Jurkat, Clone E6-1 (cell line): ENCODE data around the gene HBM.
"Not testable (repeated sequence)": the region's sequence is repeated elsewhere in the genome, so short reads cannot be mapped to it uniquely, and the experiment has no call there.

ENCODE experiments used
- DNase-seq: peaks from one replicate; pipeline ENCODE4 v3.0.0-alpha.2; 2011; ENCODE audit warnings: low read depth, low spot score
- H3K4me3 ChIP-seq: 2 replicates; pipeline ENCODE4 v1.5.1; 2011; ENCODE audit warnings: mild to moderate bottlenecking, low read length, control low read depth, moderate library complexity

Gene HBM

DNA sequence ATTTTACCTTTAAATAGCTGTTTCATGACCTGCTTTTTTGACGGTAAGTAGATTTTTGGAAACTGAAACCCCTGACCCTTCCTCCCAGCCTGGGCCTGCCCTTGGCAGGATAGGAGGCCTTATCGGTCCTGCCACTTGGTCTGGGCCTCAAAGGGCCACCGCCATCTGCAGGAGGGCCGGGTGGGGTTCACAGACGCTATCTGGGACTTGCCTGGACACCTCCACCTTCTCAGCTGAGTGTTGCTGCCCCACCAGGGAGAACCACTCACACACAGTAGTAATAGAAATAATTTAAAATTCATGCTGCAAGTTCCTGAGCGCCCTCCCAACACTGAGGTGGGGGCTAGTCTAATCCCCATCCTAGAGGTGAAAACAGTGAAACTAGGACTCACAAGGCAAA lies 22.7 kb upstream of the HBM start:
- no peak for DNase-seq
- H3K4me3 ChIP-seq, result no peak overlapping the region

DNA sequence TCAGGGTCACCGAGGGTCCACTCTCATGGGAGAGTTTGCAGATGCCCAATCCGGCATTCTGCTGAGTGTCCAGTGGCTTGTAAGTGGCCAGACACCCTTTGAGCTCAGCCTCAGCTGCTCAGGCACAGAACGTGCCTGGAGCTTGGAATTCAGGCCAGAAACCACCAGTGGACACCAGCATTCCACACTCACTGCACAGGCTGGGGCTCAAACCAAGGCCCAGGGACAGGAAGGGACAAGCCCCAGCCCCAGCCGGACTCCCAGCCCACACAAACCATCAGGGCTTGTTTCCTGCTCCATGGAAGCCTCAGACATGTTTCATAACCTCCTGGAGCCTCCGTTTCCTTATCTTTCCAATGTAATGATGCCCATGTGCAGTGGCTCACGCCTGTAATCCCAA lies 22.3 kb upstream of the HBM start:
- no peak overlapping the region for H3K4me3 ChIP-seq
- DNase-seq, result no peak

DNA sequence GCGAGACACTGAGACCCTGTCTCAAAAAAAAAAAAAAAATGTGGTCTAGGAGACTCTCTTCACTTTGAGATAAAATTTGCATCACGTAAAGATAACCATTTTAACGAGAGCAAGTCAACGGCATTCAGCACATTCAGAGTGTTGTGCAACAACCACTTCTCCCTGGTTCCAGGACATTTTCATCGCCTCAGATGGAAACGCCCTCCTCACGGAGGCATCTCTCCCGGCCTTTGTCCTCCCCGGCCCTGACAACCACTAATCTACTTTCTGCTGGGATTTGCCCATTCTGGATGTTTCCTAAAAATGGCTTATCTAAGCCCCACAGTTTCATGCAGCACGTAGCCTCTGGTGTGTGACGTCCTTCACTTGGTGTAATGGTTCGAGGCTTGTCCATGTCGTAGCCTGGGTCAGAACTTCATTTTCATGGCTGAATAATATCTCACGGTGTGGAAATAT lies 21.0 kb upstream of the HBM start:
- no peak overlapping the region for H3K4me3 ChIP-seq
- no peak for DNase-seq

DNA sequence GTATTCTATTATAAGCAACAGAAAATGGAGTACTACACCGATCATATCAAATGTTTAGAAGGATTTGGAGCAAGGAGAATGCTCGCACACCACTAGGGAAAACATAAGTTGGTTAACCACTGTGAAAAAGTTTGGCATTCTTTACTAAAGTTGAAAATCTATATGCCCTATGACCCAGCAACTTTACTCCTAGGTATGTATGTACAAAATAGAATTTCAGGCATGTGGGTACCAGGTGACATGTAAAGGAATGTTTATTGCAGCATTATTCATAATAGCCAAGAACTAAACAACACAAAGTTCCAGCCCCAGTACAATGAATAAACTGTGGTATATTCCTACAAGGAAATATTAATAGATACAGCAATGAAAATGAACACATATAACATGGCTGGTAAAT lies 19.1 kb upstream of the HBM start:
- no peak for DNase-seq
- no peak overlapping the region for H3K4me3 ChIP-seq

DNA sequence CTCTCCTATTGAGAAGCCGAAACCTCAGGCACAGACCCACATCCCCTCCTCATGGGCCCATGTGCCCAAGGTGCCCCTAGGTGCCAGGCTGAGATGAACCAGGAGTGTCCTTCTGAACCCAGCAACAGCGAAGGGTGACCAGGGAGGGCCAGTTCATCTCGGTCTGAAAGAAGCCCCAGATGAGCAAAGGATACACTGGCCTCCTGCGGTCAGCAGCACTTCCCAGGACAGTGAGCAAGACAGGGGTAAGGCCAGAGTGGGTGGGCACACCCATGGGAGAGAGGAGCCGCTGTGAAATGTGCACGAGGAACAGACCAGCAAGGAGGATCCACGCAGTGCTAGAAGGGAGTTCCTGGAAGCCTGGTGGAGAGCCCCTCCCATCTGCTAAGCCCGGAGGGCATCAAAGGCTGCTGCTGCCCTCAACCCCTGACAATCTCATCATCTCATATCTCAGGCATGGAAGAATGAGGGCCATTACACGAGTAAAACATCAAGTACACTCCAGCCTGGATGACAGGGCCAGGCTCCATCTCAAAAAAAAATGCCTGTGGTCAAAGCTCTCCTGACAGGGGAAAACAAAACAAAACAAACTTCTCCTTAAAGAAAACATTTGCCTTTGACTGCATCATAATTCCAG lies 16.6 kb upstream of the HBM start:
- no peak for DNase-seq
- no peak overlapping the region for H3K4me3 ChIP-seq

DNA sequence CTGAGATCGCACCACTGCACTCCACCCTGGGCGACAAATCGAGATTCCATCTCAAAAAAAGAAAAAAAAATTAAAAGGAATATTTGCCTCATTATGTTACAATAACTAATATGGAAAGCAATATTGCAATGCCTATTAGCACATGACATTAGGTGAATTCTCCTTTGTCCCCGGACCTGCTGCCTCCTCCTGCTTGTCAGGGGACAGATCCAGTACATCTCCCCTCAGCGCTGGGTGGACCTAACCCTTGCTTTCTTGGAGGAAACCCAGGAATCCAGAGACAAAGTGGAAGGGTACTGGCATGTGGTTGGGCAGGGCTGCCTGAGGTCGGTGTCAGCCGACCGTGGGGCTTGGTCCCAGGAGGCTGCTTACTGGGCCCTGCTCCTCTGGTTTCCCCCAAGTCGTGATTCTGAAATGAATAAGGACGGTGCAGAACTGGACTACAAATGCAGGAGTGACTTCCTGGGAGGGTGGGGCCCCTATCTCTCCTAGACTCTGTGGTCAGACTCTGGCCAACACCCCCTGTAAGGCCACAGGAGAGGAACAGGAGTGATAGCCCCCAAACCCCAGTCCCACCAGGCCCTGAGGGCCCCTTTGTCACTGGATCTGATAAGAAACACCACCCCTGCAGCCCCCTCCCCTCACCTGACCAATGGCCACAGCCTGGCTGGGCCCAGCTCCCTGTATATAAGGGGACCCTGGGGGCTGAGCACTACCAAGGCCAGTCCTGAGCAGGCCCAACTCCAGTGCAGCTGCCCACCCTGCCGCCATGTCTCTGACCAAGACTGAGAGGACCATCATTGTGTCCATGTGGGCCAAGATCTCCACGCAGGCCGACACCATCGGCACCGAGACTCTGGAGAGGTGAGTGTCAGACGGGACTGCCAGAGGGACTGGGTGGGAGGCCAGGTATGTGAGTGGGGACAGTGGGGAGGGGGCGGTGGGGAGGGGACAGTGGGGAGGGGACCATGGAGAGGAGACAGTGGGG lies 13.3 kb upstream of the HBM start, which contains the start of gene HBZ:
HBZ (plus strand) TSS at position 504 of the 988 bp plus-strand sequence; CDS start at position 770, 266 bp downstream.
- DNase-seq, result no peak
- H3K4me3 ChIP-seq, result no peak within 1 kb of the TSS

DNA sequence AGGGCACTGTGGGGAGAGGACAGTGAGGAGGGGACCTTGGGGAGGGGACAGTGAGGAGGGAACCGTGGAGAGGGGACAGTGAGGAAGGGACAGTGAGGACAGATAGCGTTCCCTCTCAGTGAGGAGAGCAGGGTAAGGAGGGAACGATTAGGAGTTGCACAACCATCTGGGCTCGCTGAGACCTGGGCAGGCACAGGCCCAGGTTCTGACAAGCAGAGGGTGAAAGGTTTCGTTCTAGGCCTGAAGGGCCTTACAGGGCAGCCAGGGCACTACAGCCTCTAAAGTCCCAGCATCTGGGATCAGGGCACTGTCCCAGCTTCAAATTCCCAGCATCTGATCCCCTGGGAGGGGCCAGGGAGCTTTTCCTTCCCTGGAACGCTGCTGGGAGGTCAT lies 12.7 kb upstream of the HBM start:
- not testable (repeated sequence) for DNase-seq, H3K4me3 ChIP-seq

DNA sequence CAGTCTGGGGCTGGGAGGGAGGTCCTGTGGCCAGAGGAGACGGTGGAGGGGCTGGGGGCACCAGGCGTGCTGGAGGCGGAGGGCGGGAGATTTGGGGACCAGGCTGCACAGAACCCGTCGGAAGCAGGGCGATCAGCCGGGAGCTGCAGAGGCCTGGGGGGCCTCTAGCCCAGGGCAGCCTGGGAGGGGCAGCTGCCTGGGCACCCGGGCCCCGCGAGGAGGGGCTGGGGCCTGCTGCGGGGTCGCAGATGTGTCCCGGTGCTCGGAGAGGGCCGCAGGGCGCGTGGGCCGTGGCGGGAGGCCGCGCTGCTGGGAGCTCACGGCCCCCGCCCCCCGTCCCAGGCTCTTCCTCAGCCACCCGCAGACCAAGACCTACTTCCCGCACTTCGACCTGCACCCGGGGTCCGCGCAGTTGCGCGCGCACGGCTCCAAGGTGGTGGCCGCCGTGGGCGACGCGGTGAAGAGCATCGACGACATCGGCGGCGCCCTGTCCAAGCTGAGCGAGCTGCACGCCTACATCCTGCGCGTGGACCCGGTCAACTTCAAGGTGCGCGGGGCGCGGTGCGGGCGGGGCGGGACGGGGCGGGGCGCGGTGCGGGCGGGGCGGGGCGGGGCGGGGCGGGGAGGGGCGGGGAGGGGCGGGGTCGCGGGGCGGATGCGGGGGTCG lies 12.1 kb upstream of the HBM start:
- not testable (repeated sequence) for DNase-seq, H3K4me3 ChIP-seq

DNA sequence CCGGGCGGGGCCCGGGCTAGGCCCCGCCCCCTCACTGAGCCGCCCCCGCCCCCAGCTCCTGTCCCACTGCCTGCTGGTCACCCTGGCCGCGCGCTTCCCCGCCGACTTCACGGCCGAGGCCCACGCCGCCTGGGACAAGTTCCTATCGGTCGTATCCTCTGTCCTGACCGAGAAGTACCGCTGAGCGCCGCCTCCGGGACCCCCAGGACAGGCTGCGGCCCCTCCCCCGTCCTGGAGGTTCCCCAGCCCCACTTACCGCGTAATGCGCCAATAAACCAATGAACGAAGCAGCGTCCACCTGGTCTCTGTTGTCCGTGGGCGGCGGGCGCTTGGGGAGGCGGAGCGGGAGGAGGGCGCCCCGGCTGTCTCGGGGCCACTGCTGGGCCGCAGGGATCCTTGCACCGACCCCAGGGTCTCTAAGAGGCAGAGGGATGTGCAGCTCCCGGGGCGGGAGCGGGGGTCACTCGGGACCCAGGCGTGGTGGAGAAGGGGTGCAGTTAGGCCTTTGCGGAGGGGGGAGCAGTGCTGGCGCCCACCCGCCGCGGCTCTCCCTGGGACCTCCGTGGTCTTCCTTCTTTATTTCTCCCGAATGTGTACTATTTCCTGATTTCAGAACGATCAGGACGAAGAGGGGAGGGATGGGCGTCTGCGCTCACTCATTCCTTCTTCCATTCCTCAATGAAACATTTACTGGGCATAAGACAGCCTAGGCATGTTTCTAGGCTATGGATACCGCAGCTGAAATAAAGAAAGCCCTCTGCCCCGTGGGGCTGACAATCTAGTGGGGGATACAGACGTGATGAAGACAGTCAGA lies 11.4 kb upstream of the HBM start:
- H3K4me3 ChIP-seq, result no peak overlapping the region

DNA sequence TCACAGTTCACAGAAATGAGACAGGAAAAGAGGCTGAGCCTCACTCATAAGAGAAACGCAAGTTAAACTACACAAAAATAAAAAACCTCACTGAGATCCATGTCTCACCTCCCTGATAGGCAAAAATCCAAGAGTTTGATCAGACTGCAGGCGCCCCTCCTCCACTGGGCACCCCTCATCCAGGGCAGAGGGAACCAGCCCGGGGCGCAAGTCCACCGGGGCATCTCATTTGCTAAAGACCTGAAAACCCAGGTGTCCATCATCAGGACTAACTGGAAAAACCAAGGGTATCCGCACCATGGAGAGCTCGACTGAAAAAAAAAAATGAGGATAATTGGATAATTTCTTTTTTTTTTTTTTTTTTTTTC lies 10.8 kb upstream of the HBM start:
- DNase-seq, result no peak
- H3K4me3 ChIP-seq, result no peak overlapping the region

More for the DNA sequence above, 11.4 kb upstream of the HBM start:
- no peak for DNase-seq

DNA sequence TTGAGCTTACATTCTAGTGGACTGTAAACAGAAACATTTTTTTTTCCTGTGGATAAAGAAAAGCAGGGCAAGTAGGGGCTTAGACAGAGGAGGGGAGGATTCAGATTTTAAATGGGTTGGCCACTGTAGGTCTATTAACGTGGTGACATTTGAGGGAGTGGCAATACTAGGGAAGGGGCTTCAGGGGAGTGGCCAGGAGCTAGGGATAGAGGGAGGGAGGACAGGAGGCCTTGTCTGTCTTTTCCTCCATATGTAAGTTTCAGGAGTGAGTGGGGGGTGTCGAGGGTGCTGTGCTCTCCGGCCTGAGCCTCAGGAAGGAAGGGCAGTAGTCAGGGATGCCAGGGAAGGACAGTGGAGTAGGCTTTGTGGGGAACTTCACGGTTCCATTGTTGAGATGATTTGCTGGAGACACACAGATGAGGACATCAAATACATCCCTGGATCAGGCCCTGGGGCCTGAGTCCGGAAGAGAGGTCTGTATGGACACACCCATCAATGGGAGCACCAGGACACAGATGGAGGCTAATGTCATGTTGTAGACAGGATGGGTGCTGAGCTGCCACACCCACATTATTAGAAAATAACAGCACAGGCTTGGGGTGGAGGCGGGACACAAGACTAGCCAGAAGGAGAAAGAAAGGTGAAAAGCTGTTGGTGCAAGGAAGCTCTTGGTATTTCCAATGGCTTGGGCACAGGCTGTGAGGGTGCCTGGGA lies 6.5 kb upstream of the HBM start:
- no peak for DNase-seq
- H3K4me3 ChIP-seq, result no peak overlapping the region

DNA sequence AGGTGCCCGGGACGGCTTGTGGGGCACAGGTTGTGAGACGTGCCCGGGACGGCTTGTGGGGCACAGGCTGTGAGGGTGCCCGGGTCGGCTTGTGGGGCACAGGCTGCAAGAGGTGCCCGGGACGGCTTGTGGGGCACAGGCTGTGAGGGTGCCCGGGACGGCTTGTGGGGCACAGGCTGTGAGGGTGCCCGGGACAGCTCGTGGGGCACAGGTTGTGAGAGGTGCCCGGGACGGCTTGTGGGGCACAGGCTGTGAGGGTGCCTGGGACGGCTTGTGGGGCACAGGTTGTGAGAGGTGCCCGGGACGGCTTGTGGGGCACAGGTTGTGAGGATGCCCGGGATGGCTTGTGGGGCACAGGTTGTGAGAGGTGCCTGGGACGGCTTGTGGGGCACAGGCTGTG lies 5.5 kb upstream of the HBM start:
- not testable (repeated sequence) for H3K4me3 ChIP-seq, DNase-seq

DNA sequence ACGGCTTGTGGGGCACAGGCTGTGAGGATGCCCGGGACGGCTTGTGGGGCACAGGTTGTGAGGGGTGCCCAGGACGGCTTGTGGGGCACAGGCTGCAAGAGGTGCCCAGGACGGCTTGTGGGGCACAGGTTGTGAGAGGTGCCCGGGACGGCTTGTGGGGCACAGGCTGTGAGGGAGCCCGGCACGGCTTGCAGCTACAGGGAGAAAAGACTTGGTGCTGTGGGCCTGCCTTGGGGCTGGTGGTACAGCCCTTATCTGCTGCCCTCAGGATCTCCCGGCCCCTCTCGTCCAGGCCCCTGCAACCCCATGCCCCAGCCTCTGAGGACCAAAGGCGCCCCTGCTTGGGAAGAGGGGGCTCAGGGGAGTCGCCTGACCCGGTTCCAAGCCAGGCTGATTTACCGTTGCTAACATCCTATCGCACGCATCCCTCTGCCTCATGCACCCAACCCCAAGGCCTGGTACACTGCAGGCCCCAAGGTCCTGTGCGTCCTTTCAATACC lies 5.0 kb upstream of the HBM start:
- no peak overlapping the region for H3K4me3 ChIP-seq
- no peak for DNase-seq

DNA sequence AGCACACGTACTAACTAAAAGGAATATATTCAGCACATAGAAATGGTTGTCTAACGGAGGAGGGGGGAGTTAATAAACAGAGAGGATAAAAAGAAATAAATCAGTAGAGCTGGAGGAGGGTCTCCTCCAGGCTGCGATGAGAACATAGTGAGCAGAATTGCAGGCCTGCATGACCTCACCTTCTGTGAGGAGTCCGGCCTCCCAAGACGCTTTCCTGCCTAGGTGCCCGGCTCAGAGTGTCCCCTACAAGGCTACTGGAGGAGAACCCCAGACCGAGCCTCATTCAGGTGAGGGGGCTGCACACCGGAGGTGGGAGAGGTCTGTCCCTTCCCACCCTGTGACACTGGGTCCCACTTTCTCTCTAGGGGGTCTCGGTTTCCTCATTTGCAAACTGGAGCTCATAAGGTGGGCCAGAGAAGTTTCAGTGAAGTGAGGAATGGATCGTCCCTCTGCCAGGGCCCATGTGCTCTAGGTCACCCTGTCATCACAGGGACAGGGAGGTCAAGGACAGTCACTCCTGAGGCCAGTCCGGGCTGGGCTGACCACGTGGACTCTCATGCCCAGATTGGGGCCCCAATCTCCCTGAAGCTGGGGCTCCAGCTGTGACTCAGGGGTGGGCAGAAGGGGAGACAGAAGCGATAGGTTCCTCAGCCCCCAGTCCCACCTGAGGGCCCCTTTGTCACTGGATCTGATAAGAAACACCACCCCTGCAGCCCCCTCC lies 3.3 kb upstream of the HBM start:
- no peak overlapping the region for H3K4me3 ChIP-seq

DNA sequence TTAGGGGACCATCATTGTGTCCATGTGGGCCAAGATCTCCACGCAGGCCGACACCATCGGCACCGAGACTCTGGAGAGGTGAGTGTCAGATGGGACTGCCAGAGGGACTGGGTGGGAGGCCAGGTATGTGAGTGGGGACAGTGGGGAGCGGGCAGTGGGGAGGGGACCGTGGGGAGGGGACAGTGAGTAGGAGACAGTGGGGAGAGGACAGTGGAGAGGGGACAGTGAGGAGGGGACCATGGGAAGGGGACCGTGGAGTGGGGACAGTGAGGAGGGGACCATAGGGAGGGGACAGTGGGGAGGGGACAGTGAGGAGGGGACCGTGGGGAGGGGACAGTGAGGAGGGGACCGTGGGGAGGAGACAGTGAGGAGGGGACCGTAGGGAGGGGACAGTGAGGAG lies 2.6 kb upstream of the HBM start:
- H3K4me3 ChIP-seq, DNase-seq: not testable (repeated sequence)

More for the DNA sequence above, 3.3 kb upstream of the HBM start:
- no peak for DNase-seq

DNA sequence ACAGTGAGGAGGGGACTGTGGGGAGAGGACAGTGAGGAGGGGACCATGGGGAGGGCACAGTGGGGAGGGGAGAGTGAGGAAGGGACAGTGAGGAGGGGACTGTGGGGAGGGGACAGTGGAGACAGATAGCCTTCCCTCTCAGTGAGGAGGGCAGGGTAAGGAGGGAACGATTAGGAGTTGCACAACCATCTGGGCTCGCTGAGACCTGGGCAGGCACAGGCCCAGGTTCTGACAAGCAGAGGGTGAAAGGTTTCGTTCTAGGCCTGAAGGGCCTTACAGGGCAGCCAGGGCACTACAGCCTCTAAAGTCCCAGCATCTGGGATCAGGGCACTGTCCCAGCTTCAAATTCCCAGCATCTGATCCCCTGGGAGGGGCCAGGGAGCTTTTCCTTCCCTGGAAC lies 2.1 kb upstream of the HBM start:
- DNase-seq, result not testable (repeated sequence)

DNA sequence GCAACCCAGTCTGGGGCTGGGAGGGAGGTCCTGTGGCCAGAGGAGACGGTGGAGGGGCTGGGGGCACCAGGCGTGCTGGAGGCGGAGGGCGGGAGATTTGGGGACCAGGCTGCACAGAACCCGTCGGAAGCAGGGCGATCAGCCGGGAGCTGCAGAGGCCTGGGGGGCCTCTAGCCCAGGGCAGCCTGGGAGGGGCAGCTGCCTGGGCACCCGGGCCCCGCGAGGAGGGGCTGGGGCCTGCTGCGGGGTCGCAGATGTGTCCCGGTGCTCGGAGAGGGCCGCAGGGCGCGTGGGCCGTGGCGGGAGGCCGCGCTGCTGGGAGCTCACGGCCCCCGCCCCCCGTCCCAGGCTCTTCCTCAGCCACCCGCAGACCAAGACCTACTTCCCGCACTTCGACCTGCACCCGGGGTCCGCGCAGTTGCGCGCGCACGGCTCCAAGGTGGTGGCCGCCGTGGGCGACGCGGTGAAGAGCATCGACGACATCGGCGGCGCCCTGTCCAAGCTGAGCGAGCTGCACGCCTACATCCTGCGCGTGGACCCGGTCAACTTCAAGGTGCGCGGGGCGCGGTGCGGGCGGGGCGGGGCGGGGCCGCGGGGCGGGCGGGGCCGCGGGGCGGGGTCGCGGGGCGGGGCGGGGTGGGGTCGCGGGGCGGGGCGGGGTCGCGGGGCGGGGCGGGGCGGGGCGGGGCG lies 1.5 kb upstream of the HBM start:
- not testable (repeated sequence) for H3K4me3 ChIP-seq, DNase-seq

More for the DNA sequence above, 2.1 kb upstream of the HBM start:
- not testable (repeated sequence) for H3K4me3 ChIP-seq
